IMR-90 (cell line): ENCODE results near the gene MTCL1.

ENCODE experiments used
- CEBPB ChIP-seq: IDR thresholded peaks from 2 replicates; pipeline ENCODE4 v1.6.1; 2012; ENCODE audit warnings: low read depth, low read length, improper control_type of control experiment
- CHD1 ChIP-seq: IDR thresholded peaks from 2 replicates; pipeline ENCODE4 v1.6.1; 2012; ENCODE audit warnings: low read depth, low read length, improper control_type of control experiment
- MXI1 ChIP-seq: IDR thresholded peaks from 2 replicates; pipeline ENCODE4 v1.6.1; 2012; ENCODE audit warnings: low read depth, mild to moderate bottlenecking, low read length, moderate library complexity, borderline replicate concordance
- POLR2A ChIP-seq: IDR thresholded peaks from 2 replicates; pipeline ENCODE4 v1.6.1; 2012; ENCODE audit warnings: mild to moderate bottlenecking, low read depth, low read length
- RAD21 ChIP-seq: IDR thresholded peaks from 2 replicates; pipeline ENCODE4 v1.6.1; 2012; ENCODE audit warnings: low read length, improper control_type of control experiment
- RCOR1 ChIP-seq: IDR thresholded peaks from 2 replicates; pipeline ENCODE4 v1.6.1; 2012; ENCODE audit warnings: mild to moderate bottlenecking, low read length, improper control_type of control experiment; ENCODE audit not compliant: insufficient replicate concordance
- RFX5 ChIP-seq: IDR thresholded peaks from 2 replicates; pipeline ENCODE4 v1.8.0; 2012; ENCODE audit warnings: low read depth, mild to moderate bottlenecking, low read length, moderate library complexity
- SMC3 ChIP-seq: fragments of 150-350 bp; IDR thresholded peaks from 2 replicates; pipeline ENCODE4 v1.6.1; 2016; ENCODE audit warnings: low read depth, mild to moderate bottlenecking, antibody characterized with exemption, low read length, moderate library complexity
- TF ChIP-seq, protein P1 (sequence below): conservative IDR thresholded peaks from 2 replicates; pipeline ENCODE4 v1.5.1; 2012; ENCODE audit warnings: mild to moderate bottlenecking, low read depth, low read length, improper control_type of control experiment
- TF ChIP-seq, protein P2 (sequence below): fragments of 150-350 bp; IDR thresholded peaks from 2 replicates; pipeline ENCODE4 v1.6.1; 2017; ENCODE audit warnings: mild to moderate bottlenecking, antibody characterized with exemption, low read length, low read depth

DNA sequence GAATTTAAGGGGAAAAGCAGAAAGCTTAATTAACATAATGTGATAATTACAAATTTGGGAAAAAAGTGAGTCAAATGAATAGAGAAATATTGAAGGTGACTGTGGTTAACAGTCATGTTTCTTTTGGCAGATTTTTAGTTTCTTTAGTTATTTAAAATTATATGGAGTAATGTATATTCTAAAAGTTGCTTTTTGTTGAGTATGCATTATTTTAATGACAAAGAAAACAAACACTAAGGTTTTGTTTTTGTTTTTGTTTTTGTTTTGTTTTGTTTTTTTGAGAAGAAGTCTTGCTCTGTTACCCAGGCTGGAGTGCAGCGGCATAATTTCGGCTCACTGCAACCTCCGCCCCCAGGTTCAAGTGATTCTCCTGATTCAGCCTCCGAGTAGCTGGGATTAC lies 30.3 kb upstream of the MTCL1 start:
- TF ChIP-seq, protein P1, sequence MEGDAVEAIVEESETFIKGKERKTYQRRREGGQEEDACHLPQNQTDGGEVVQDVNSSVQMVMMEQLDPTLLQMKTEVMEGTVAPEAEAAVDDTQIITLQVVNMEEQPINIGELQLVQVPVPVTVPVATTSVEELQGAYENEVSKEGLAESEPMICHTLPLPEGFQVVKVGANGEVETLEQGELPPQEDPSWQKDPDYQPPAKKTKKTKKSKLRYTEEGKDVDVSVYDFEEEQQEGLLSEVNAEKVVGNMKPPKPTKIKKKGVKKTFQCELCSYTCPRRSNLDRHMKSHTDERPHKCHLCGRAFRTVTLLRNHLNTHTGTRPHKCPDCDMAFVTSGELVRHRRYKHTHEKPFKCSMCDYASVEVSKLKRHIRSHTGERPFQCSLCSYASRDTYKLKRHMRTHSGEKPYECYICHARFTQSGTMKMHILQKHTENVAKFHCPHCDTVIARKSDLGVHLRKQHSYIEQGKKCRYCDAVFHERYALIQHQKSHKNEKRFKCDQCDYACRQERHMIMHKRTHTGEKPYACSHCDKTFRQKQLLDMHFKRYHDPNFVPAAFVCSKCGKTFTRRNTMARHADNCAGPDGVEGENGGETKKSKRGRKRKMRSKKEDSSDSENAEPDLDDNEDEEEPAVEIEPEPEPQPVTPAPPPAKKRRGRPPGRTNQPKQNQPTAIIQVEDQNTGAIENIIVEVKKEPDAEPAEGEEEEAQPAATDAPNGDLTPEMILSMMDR: no peak
- TF ChIP-seq MXI1 (no peak), RFX5 (no peak), SMC3 (no peak), RAD21 (no peak), POLR2A (no peak), CHD1 (no peak), RCOR1 (no peak), CEBPB (no peak)
- TF ChIP-seq, protein P2, sequence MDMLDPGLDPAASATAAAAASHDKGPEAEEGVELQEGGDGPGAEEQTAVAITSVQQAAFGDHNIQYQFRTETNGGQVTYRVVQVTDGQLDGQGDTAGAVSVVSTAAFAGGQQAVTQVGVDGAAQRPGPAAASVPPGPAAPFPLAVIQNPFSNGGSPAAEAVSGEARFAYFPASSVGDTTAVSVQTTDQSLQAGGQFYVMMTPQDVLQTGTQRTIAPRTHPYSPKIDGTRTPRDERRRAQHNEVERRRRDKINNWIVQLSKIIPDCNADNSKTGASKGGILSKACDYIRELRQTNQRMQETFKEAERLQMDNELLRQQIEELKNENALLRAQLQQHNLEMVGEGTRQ: no peak
